Activated CD8-positive, alpha-beta memory T cell treated with anti-CD3 and anti-CD28 coated beads, Interleukin-2, amount 50 U/mL, for 24 hours (primary cell): ENCODE results near the gene PAX2.

ENCODE experiments used
- DNase-seq: peaks from one replicate; pipeline ENCODE4 v3.0.0-alpha.2; 2020; ENCODE audit errors: extremely low read depth

The PAX2 gene

GRCh38 chr10:100724531-100725027 lies 20.8 kb upstream of the PAX2 start:
- DNase-seq: no peak

GRCh38 chr10:100725071-100725471 lies 20.3 kb upstream of the PAX2 start:
- DNase-seq: no peak

- no peak for DNase-seq
Observed at GRCh38 chr10:100725869-100726426, 19.4 kb upstream of the PAX2 start.

- DNase-seq: no peak
Observed at GRCh38 chr10:100727808-100728207, 17.6 kb upstream of the PAX2 start.

- no peak for DNase-seq
Observed at GRCh38 chr10:100728928-100729861, 16.2 kb upstream of the PAX2 start.

GRCh38 chr10:100729862-100730724 lies 15.3 kb upstream of the PAX2 start:
- no peak for DNase-seq

- DNase-seq: no peak
Observed at GRCh38 chr10:100730725-100731406, 14.5 kb upstream of the PAX2 start.

GRCh38 chr10:100731407-100732240 lies 13.8 kb upstream of the PAX2 start:
- DNase-seq: no peak

- DNase-seq: no peak
Observed at GRCh38 chr10:100732241-100732596, 13.2 kb upstream of the PAX2 start.

GRCh38 chr10:100733329-100733728 lies 12.1 kb upstream of the PAX2 start:
- DNase-seq: no peak

GRCh38 chr10:100734295-100735086 lies 10.9 kb upstream of the PAX2 start:
- no peak for DNase-seq

- DNase-seq: no peak
Observed at GRCh38 chr10:100735087-100735336, 10.4 kb upstream of the PAX2 start.

GRCh38 chr10:100735337-100736143 lies 9.8 kb upstream of the PAX2 start:
- no peak for DNase-seq

- no peak for DNase-seq
Observed at GRCh38 chr10:100736144-100736808, 9.1 kb upstream of the PAX2 start.

GRCh38 chr10:100736809-100737354 lies 8.5 kb upstream of the PAX2 start:
- DNase-seq: no peak

- DNase-seq: no peak
Observed at GRCh38 chr10:100737355-100738054, 7.9 kb upstream of the PAX2 start.

GRCh38 chr10:100738055-100738827 lies 7.1 kb upstream of the PAX2 start:
- DNase-seq: no peak
